Endothelial cell of umbilical vein (primary cell): ENCODE measurements around the gene LRRC38.

ENCODE experiments used
- CTCF ChIP-seq, 2 donors: IDR thresholded peaks; 1 replicate in 1 of 2; 2 replicates in 1 of 2; pipeline ENCODE4 v1.5.1; 2011; ENCODE audit warnings: low read length in 2 of 2, mild to moderate bottlenecking in 2 of 2, moderate library complexity in 2 of 2, control low read depth in 1 of 2, inconsistent platforms in 1 of 2, low read depth in 1 of 2; ENCODE audit not compliant: insufficient read depth in 1 of 2; ENCODE audit errors: extremely low read depth in 1 of 2
- EZH2 ChIP-seq: IDR thresholded peaks from 2 replicates; pipeline ENCODE4 v1.6.1; 2012; ENCODE audit warnings: borderline replicate concordance, low read depth, mild to moderate bottlenecking, moderate library complexity, low read length, inconsistent platforms; ENCODE audit not compliant: severe bottlenecking
- FOS ChIP-seq: IDR thresholded peaks from 2 replicates; pipeline ENCODE4 v1.6.1; 2011; ENCODE audit warnings: mild to moderate bottlenecking, low read length, moderate library complexity, borderline replicate concordance; ENCODE audit not compliant: insufficient read depth
- GATA2 ChIP-seq: IDR thresholded peaks from 2 replicates; pipeline ENCODE4 v1.7.0; 2011; ENCODE audit warnings: low read depth, mild to moderate bottlenecking, moderate library complexity, mixed read lengths, low read length; ENCODE audit not compliant: insufficient read length, insufficient read depth
- JUN ChIP-seq: IDR thresholded peaks from 2 replicates; pipeline ENCODE4 v1.6.1; 2011; ENCODE audit warnings: borderline replicate concordance, low read depth; ENCODE audit not compliant: insufficient read length, insufficient read depth
- POLR2A ChIP-seq: IDR thresholded peaks from 2 replicates; pipeline ENCODE4 v1.6.1; 2012; ENCODE audit warnings: low read depth, mild to moderate bottlenecking, control low read depth, low read length
- POLR2AphosphoS5 ChIP-seq: IDR thresholded peaks from 2 replicates; pipeline ENCODE4 v1.6.1; 2012; ENCODE audit warnings: low read depth, mild to moderate bottlenecking, control low read depth, low read length, moderate library complexity; ENCODE audit not compliant: insufficient read depth
- TF ChIP-seq, protein P1 (sequence below): IDR thresholded peaks from 2 replicates; pipeline ENCODE4 v1.6.1; 2011; ENCODE audit not compliant: insufficient read depth, insufficient read length

DNA sequence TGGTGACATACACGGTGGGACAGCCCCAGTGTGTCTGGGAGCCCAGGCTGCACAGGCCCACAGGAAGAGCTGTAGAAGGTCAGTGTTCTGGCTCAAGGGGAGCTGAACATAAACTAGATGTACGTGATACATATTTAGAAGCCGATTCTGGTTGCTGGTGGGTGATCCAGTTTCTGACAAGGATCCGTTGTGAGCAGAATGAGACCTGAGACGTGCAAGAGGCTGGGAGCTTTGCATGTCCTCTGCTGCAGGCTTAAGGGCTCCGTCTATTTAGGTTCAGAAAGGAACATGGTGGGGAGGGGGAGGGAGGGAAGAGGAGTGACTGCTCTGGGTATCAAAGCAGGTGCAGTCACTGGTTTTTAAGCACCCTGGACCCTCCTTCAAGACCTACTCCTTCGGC, 18.6 kb downstream of the LRRC38 start:
- TF ChIP-seq EZH2 (no peak), CTCF (IDR thresholded peaks at IDR 0.05; ENCODE audit: extremely low read depth in 1 of 2, insufficient read depth in 1 of 2, low read depth in 1 of 2, low read length in 2 of 2) (no peak), FOS (no peak), POLR2A (no peak), POLR2AphosphoS5 (no peak), JUN (no peak), GATA2 (no peak)
- TF ChIP-seq, protein P1, sequence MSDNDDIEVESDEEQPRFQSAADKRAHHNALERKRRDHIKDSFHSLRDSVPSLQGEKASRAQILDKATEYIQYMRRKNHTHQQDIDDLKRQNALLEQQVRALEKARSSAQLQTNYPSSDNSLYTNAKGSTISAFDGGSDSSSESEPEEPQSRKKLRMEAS: no peak
